ENCODE results near the gene MARCHF10.

The MARCHF10 gene

GRCh38 chr17:62674363-62674739, 133.8 kb downstream of the MARCHF10 start:
- no peak for DNase-seq

DNA sequence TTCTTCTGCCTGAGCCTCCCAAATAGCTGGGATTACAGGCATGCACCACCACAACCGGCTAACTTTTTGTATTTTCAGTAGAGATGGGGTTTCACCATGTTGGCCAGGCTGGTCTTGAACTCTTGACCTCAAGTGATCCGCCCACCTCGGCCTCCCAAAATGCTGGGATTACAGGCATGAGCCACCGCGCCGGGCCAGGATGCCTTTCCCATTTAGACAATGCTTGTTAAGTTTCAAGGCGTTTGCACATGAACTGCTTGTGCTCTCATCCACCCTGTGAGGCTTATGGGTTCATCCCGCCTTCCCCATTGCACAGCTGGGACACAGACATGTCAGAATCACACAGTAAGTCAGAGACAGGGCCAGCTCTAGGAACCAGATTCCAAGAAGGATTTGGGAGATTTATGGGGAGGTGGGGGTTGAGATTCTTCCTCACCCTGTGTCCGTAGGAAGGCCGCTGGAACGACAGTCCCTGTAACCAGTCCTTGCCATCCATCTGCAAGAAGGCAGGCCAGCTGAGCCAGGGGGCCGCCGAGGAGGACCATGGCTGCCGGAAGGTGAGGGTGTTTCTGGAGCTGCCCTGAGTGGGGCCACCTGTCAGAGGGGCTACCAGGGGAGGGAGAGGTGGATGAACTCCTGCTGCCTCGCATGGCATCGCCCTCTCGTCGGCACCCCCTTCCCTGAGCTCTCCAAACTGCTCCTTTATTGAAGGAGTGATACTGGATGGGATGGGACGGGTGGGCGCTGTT, 134.3 kb downstream of the MARCHF10 start:
- DNase-seq = no peak

GRCh38 chr17:62672957-62673356, 135.2 kb downstream of the MARCHF10 start:
- no peak for DNase-seq

- peak; percentile 46 for DNase-seq
Observed at GRCh38 chr17:62671553-62671952, 136.6 kb downstream of the MARCHF10 start.

DNA sequence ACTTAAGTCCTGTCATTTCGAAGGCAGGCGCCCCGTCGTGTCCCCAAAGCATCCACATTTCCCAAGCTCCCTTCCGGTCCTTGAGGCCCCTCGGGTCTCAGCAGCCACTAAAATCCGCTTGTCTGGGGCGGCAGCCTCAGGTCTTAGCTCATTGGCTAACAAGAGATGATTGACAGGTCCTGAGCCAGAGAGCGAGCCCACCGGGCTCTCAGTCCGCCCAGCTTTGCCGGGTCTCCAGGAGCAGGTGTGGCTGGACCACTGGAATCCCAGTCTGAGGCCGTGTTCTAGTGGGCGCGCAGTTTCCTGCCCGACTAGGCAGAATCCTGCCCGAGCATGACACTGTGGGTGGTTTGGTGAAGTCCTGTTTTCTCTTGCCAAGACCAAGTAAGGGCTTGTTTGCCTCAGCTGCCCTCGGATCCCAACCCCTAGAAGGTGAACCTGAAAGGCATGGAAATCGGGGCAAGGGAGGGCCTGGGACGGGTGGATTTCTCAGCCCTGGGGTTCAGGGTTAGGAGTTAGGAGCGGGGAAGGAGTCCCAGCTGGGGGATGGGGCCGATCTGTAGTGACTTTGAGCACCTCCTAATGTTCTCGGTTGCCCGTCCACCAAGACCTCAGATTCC, 137.8 kb downstream of the MARCHF10 start:
- DNase-seq = no peak

DNA sequence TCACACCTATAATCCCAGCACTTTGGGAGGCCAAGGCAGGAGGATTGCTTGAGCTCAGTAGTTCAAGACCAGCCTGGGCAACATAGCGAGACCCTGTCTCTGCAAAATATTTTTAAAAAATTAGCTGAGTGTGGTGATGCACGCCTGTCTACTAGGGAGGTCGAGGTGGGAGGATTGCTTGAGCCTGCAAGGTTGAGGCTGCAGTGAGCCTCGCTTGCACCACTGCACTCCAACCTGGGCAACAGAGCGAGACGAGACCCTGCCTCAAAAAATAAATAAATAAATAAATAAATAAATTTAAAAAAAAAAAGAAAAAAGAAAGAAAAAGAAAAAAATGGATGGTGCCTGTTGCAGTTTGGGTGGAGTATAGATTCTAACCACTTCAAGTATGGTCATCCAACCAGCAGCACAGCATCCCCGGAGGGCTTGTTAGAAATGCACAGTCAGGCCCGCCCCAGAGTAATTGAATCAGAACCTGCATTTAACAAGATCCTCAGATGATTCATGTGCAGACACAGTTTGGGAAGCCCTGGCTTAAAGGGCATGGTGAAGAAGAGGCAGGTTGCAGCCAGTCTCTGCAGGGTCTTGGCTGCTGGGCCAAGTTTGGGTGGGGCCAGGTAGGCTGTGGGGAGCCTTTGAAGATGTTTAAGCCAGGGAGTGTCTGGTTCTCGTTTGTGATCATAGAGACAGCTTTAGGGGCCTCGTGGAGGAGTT, 139.9 kb downstream of the MARCHF10 start:
- DNase-seq = no peak

DNA sequence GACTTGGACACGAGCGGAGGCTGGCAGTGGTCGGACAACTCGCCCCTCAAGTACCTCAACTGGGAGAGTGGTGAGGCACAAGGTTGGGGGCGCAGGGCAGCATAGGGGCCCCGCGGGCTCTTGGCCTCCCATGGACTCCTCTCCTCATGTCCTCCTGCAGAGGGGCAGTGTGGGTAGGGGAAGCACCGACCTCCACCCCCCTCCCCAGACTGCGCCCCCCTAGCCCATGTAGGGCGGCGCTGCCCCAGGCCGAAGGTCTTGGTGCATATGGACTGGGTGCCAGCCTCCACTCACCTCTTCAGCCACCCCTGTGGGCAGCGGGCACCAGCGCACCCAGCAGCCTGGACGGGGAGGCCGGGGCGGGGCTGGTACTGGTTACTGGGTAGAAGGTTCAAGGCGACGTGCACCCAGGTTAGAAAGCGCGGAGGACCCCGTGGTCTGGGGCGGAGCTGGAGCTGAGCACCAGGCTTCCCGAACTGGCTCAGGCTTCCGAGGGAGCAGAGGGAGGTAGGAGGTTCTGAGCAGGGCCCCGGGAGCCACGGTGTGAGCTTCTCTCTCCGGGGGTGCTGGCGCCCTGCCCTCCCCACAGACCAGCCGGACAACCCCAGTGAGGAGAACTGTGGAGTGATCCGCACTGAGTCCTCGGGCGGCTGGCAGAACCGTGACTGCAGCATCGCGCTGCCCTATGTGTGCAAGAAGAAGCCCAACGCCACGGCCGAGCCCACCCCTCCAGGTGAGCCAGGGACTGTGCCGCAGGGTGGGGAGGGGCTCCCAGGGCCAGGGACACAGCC, 141.1 kb downstream of the MARCHF10 start:
- DNase-seq = no peak

- no peak for DNase-seq
Observed at GRCh38 chr17:62666061-62666800, 141.9 kb downstream of the MARCHF10 start.

GRCh38 chr17:62665599-62665998, 142.5 kb downstream of the MARCHF10 start:
- DNase-seq = no peak

GRCh38 chr17:62664336-62665120, 143.6 kb downstream of the MARCHF10 start:
- DNase-seq = no peak

- no peak for DNase-seq
Observed at GRCh38 chr17:62663304-62663703, 144.8 kb downstream of the MARCHF10 start.

DNA sequence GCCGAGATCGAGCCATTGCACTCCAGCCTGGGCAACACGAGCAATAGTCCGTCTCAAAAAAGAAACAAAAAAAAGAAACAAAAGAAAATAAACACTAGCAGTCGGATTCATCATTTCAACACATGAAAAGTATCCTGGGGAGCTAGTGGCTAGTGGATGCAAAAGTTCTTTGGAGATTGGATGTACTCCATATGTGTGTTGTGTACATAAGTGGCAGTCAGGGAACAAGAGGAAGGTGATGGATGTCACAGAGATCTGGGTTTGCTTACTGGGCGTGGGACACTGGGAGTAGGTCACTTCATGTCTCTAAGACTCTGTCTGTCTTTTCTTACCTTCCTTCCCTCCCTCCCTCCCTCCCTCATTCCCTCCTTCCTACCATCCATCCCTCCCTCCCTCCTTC, 145.3 kb downstream of the MARCHF10 start:
- no peak for DNase-seq

- no peak for DNase-seq
Observed at GRCh38 chr17:62661337-62661736, 146.8 kb downstream of the MARCHF10 start.

DNA sequence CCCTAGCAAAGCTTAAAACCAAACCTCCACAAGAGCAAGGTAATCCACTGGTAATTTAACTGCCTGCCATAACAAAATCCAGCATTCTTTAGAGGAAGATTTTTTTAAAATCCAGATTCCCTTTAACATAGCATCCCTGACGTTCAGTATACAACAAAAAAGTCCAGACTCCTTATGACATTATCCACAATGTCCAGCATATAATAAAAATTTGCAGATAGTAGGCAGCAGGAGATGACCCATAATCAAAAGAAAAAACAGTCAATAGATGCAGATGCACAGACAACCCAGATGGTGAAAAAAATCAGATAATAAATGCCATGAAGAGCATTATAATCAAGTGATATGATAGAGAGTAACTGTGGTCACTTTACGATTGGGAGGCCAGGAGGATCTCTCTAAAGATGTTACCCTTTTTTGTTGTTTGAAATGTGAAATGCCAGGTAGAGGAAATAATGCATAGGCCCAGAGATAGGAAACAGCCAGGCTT, 147.4 kb downstream of the MARCHF10 start:
- DNase-seq = no peak

DNA sequence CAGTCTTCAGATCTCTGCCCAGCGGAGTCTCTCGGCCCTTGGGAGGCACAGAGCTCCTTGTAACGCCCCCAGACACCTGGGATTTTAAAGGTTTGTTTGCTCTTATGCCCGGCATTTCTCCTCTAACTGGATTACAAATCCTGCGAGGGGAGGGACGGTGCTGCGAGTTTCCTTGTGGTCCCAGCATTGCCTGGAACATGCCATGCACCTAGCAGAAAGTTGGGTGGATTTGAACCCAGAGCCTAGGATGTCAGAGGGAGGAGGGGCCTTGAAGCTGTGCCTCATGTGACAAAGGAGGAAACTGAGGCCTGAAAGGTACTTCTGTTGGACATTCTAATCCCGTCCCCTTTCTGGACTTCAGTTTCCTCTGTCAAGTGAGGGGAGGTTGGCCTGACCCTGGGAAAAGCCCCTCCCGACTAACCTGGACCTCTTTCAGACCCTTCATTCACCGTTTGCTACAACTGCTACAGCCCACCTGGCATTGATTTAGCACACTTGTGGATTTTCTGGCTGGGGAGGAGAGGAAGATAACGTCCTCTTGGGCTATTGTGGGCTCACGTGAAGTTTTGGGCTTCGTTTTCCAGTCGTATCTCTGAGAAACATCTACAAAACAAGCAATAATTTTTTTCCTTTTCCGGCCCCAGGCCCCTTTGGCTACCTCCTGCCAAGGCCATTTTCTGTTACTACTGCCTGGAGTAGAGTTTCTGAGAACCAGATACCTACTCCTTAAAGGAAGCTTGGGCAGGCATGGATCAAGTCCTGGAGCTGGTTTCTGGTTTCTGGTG, 149.8 kb downstream of the MARCHF10 start:
- no peak for DNase-seq

DNA sequence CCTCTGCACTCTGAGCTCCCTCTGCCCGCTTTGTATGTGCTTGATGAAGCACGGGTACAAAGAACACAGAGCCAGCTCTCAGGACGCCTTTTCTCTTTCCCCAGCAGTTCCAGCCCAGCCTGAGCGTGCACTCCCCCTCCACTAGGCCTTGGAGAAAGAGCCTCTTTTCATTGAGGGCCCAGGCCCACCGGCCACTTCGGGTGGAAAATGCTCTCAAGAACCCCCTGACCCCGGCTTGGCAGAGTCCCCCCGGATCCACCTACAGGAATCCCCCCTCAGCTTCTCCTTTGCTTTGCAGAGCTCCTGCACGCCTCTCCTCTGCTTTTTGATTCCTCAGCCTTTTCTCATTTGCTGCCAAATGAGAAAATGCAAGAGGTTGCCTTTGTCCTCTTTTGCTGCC, 150.4 kb downstream of the MARCHF10 start:
- no peak for DNase-seq

DNA sequence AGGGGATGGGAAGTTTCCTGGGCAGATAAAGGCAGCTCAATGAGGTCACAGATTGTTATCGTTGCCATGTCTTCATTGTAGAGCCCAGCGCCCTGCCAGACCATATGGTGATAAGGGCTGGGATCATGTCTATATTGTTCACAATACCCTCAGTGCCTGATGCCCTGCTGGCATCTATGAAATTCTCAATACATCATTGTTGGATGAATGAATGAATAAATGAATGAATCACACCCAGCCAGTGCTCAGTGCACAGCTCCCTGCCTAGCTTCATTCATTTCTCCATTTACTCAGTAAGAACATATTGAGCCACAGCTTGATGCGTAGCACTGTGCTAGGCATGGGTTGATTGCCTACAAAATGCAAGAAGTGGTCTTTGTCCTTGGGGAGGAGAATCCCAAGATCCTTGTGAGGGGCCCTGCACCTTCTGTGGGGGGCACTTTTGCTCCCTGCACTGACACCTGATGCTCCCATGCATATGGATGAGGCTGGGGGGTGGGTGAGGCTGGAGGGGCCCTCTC, 150.9 kb downstream of the MARCHF10 start:
- DNase-seq = no peak

- no peak for DNase-seq
Observed at GRCh38 chr17:62656446-62656845, 151.7 kb downstream of the MARCHF10 start.

- no peak for DNase-seq
Observed at GRCh38 chr17:62655656-62656055, 152.5 kb downstream of the MARCHF10 start.
